ENCODE results near the gene ADORA3.

ADORA3 gene

DNA sequence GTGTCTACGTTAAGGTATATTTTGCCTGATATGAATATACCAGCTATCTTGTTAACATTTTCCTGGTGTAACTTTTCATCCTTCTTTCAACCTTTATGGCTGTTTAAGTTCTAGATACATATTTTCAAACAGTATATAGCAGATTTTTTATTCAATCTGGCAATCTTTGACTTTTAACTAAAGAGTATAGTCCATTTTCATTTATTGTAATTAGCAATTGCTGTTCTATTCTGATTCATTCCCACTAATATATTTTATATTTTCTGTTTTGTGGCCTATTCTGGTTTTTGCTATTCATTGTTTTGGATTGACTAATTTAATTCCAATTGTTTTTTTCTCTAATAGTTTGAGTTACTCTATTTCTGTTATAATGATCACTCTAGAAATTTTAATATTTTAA, 37.0 kb downstream of the ADORA3 start:
- H3K27ac ChIP-seq: no peak overlapping the region
- TF ChIP-seq CTCF (conservative IDR thresholded peaks at IDR 0.05): no peak

GRCh38 chr1:111465754-111466153, 37.7 kb downstream of the ADORA3 start:
- no peak for TF ChIP-seq CTCF (conservative IDR thresholded peaks at IDR 0.05)
- H3K27ac ChIP-seq: no peak overlapping the region

- TF ChIP-seq CTCF (conservative IDR thresholded peaks at IDR 0.05): no peak
These were observed 40.3 kb downstream of the ADORA3 start for GRCh38 chr1:111463029-111463683.

GRCh38 chr1:111462370-111463028, 40.9 kb downstream of the ADORA3 start:
- H3K27ac ChIP-seq: no peak overlapping the region
- no peak for TF ChIP-seq CTCF (conservative IDR thresholded peaks at IDR 0.05)

More at GRCh38 chr1:111463029-111463683, 40.3 kb downstream of the ADORA3 start:
- H3K27ac ChIP-seq: no peak overlapping the region

GRCh38 chr1:111461765-111462164, 41.7 kb downstream of the ADORA3 start:
- TF ChIP-seq CTCF (conservative IDR thresholded peaks at IDR 0.05): no peak
- no peak overlapping the region for H3K27ac ChIP-seq

DNA sequence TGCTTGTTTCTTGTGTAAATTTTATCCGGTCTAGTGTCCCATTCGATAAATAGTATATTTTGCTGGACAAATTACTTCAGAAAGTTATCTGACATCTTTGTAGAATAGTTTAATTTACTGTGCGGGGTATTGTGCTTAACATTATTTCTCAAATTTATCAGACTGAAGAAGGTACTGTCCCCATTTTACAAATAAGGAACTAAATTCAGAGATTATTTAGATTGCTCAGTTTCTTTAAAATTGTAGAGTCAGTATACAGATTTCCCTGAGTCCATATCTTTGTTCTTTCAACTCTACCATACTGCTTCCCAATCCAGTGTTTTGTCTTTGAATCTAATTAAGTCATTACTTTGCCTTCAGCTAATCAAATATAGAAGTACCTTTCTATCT, 47.8 kb downstream of the ADORA3 start:
- TF ChIP-seq CTCF (conservative IDR thresholded peaks at IDR 0.05): no peak
- H3K27ac ChIP-seq: no peak overlapping the region

DNA sequence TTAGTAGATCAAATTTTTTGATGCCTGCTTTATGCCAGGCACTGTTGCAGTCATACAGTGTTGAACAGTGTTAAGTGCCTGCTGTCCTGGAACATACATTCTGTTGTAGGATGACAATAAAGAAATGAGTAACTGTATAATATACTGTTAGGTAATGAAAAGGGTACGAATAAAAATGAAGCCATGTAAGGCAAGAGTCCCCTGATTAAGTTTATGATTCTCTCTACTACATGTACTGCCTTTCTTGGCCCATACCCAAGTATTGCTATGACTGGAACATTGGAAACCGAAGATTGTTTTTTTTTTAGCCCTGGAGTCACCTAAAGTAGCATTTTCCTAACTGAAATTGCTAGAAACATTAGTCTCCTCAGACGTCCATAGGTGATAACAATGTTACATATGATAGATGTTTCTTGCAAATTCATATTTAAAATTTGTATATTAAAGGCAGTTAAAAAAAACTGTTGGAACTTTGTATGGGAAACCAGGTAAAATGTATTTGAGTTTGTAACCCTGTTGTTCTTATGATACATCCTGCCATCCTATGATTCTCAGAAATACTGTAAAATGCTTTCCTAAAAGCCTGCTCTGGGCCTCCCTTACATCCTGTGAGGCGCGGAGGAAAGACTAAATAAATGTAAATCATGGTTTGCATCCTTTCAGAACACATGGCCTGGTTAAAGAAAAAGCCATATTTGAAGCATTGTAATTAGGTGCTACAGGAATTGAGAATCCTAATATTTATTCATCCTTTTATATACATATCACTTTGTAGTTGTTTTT, 48.4 kb downstream of the ADORA3 start:
- no peak for TF ChIP-seq CTCF (conservative IDR thresholded peaks at IDR 0.05)
- no peak overlapping the region for H3K27ac ChIP-seq
